Mammary epithelial cell (primary cell): Measurements from ENCODE around the gene CALR3.

Experiments
- EZH2 ChIP-seq: IDR thresholded peaks from 2 replicates; pipeline ENCODE4 v1.6.1; 2012; ENCODE audit warnings: low read length, inconsistent platforms, borderline replicate concordance
- TF ChIP-seq, protein P1 (sequence below), 2 donors: IDR thresholded peaks in 1 of 2; conservative IDR thresholded peaks in 1 of 2; 2 replicates each; pipeline ENCODE4 v1.5.1; 2011 to 2012; ENCODE audit warnings: inconsistent platforms in 2 of 2, low read length in 2 of 2, mild to moderate bottlenecking in 2 of 2, control low read depth in 1 of 2, low read depth in 1 of 2; ENCODE audit not compliant: insufficient read depth in 1 of 2; ENCODE audit errors: extremely low read depth in 1 of 2

DNA sequence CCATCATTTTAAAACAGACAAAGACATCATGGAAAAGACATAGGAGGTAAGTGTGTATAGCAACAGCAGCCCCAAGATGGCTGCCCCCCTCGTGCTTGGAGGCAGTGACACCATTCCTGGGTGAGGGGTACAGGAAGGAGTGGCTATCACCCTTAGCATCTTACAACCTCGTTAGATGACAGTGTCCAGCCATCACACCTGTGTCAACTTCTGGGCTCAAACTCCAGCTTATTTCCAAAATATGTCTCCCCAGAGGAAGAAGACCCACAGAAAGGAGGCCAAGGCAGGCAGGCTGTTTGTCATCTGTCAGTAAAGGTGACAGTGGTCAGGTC lies 51.7 kb downstream of the CALR3 start:
- TF ChIP-seq, protein P1, sequence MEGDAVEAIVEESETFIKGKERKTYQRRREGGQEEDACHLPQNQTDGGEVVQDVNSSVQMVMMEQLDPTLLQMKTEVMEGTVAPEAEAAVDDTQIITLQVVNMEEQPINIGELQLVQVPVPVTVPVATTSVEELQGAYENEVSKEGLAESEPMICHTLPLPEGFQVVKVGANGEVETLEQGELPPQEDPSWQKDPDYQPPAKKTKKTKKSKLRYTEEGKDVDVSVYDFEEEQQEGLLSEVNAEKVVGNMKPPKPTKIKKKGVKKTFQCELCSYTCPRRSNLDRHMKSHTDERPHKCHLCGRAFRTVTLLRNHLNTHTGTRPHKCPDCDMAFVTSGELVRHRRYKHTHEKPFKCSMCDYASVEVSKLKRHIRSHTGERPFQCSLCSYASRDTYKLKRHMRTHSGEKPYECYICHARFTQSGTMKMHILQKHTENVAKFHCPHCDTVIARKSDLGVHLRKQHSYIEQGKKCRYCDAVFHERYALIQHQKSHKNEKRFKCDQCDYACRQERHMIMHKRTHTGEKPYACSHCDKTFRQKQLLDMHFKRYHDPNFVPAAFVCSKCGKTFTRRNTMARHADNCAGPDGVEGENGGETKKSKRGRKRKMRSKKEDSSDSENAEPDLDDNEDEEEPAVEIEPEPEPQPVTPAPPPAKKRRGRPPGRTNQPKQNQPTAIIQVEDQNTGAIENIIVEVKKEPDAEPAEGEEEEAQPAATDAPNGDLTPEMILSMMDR (conservative IDR thresholded peaks at IDR 0.05 in 1 of 2, IDR thresholded peaks at IDR 0.05 in 1 of 2; ENCODE audit: extremely low read depth in 1 of 2, insufficient read depth in 1 of 2, low read depth in 1 of 2, low read length in 2 of 2) = no peak
- no peak for TF ChIP-seq EZH2
